CD4-positive, alpha-beta T cell (primary cell): ENCODE results near the gene TST. TPM values are rescaled to one million over a fixed set of nuclear protein-coding genes. Genes with fewer than 3 reads are reported as not detected.

Experiments used
- ATAC-seq: fragments of 200-7000 bp; cut with Tn5 transposase; one replicate; pipeline ENCODE4 v1.10.0; 2022; ENCODE audit warnings: mild to moderate bottlenecking; ENCODE audit not compliant: poor library complexity
- CTCF ChIA-PET: fragments of 350-600 bp; sonication (Branson Sonifier 250); formaldehyde crosslinking; loops from one replicate; lab custom pipeline; 2021; ENCODE audit warnings: antibody characterized with exemption, inconsistent platforms; lab: Charles Lee
- POLR2A ChIA-PET: fragments of 350-600 bp; sonication (Branson Sonifier 250); formaldehyde crosslinking; loops from one replicate; lab custom pipeline; 2021; ENCODE audit warnings: antibody characterized with exemption, inconsistent platforms; lab: Charles Lee
- DNase-seq, 14 experiments: peaks; one replicate each; pipeline ENCODE4 v3.0.0-alpha.2; 2013 to 2020; ENCODE audit warnings: mixed read lengths in 2 of 14
- H3K27ac ChIP-seq, 2 donors: one replicate each; pipeline versions ENCODE4 v1.5.1 to v1.7.0; 2013; ENCODE audit warnings: low read length in 2 of 2, low read depth in 1 of 2, mild to moderate bottlenecking in 1 of 2
- H3K27me3 ChIP-seq, 2 experiments: 1 replicate in 1 of 2; 2 replicates in 1 of 2; pipeline versions ENCODE4 v1.6.1 to v1.7.0; 2013; ENCODE audit warnings: low read length in 2 of 2, control low read depth in 1 of 2, mild to moderate bottlenecking in 1 of 2, moderate library complexity in 1 of 2; ENCODE audit not compliant: insufficient read depth in 2 of 2, control insufficient read depth in 1 of 2
- H3K36me3 ChIP-seq: one replicate; pipeline ENCODE4 v1.6.1; 2013; ENCODE audit warnings: low read length, control low read depth; ENCODE audit not compliant: insufficient read depth
- H3K4me1 ChIP-seq: one replicate; pipeline ENCODE4 v1.6.1; 2013; ENCODE audit warnings: low read length, control low read depth; ENCODE audit not compliant: insufficient read depth
- H3K4me3 ChIP-seq: one replicate; pipeline ENCODE4 v1.5.1; 2013; ENCODE audit warnings: mild to moderate bottlenecking, low read length, moderate library complexity
- H3K9me3 ChIP-seq, 2 experiments: 1 replicate in 1 of 2; 2 replicates in 1 of 2; pipeline versions ENCODE4 v1.6.1 to v1.7.0; 2013; ENCODE audit warnings: low read length in 2 of 2, mild to moderate bottlenecking in 2 of 2, control low read depth in 1 of 2, moderate library complexity in 1 of 2; ENCODE audit not compliant: control insufficient read depth in 1 of 2, insufficient read depth in 1 of 2
- H3K27ac Mint-ChIP-seq: one replicate; pipeline ENCODE4 v1.8.0; 2020; ENCODE audit warnings: mixed read lengths
- H3K27me3 Mint-ChIP-seq: one replicate; pipeline ENCODE4 v1.8.0; 2021; ENCODE audit warnings: mixed read lengths
- H3K36me3 Mint-ChIP-seq: one replicate; pipeline ENCODE4 v1.8.0; 2021; ENCODE audit warnings: low read depth, mixed read lengths
- H3K4me1 Mint-ChIP-seq: one replicate; pipeline ENCODE4 v1.8.0; 2021; ENCODE audit warnings: low read depth, mixed read lengths
- H3K4me3 Mint-ChIP-seq: one replicate; pipeline ENCODE4 v1.8.0; 2020; ENCODE audit warnings: mild to moderate bottlenecking, mixed read lengths
- H3K9me3 Mint-ChIP-seq: one replicate; pipeline ENCODE4 v1.8.0; 2020; ENCODE audit warnings: mixed read lengths
- CTCF ChIP-seq: fragments of 200-600 bp; IDR thresholded peaks from one replicate; pipeline ENCODE4 v1.8.0; 2022; ENCODE audit warnings: antibody characterized with exemption, mild to moderate bottlenecking
- intact Hi-C, 2 experiments: fragments of 100-400 bp; cut with DNase I in 1 of 2; cut with micrococcal nuclease in 1 of 2; formaldehyde crosslinking; loops; one replicate each; pipeline versions ENCODE4 v1.15.1 to v1.9.0; 2023 to 2025; cut with DNase I, micrococcal nuclease
- total RNA-seq, 174 experiments: library from RNA in 2 of 174; stranded (reverse) in 2 of 174; gene quantifications; one replicate each; pipeline ENCODE4 v1.2.3 and lab custom pipeline; 2021 to 2026

The TST gene
- total RNA-seq, 2 experiments from 2014 or later, result not detected

DNA sequence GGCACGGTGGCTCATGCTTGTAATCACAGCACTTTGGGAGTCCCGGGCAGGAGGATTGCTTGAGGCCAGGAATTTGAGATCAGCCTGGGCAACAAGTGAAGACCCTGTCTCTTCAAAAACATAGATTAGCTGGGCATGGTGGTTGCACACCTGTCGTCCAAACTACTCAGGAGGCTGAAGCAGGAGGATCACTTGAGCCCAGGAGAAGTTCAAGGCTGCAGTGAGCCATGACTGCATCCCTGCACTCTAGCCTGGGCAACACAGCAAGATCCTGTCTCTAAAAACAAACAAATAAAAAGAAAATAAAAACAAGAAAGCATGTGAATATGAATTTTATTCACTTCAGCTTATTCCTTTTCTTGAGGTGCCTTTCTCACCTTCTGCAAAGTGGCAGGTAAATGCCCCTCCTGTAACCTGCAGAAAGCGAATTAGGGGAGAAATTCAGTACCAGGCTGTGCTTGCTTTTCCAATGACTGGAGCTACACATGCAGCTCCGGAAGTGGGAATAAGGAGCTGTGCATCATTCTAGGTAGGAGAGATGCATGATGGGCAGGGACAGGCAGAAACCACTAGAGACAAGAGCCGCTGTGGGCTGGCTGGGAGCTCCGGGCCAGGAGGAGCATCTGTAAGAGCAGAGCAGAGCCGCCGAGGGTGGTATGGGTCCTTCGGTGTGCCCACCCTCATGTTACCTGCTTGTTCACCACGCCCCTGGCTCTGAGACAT is 17.6 kb upstream of the TST start:
- Histone ChIP-seq H3K27ac (no peak overlapping the region), H3K9me3 (peaks cover 0 to 6% of the 10 kb centered on the region in 2 experiments), H3K4me1 (no peaks in the 10 kb centered on the region), H3K27me3 (peaks cover 0 to 4% of the 10 kb centered on the region in 2 experiments), H3K36me3 (no peaks in the 10 kb centered on the region), H3K4me3 (no peak overlapping the region)
- no peak overlapping the region for H3K4me3 Mint-ChIP-seq
- ATAC-seq (no peak), DNase-seq (no peak)
- peaks cover 19% of the 10 kb centered on the region for H3K27me3 Mint-ChIP-seq
- H3K4me1 Mint-ChIP-seq, result no peaks in the 10 kb centered on the region
- H3K27ac Mint-ChIP-seq, result no peak overlapping the region
- intact Hi-C loops, result no loop called here
- ChIA-PET CTCF (interaction anchor here (1.1 kb wide), 1 partner anchor 15 kb away, joined by 3 read pairs; no protein-coding TSS in a partner anchor), POLR2A (no interaction called here)
- H3K9me3 Mint-ChIP-seq, result no peaks in the 10 kb centered on the region
- H3K36me3 Mint-ChIP-seq, result no peaks in the 10 kb centered on the region
- no peak for TF ChIP-seq CTCF

- POLR2A ChIA-PET, result no interaction called here
- H3K36me3 ChIP-seq, result no peaks in the 10 kb centered on the region
- Mint-ChIP-seq H3K4me3 (no peak overlapping the region), H3K9me3 (no peaks in the 10 kb centered on the region), H3K36me3 (no peaks in the 10 kb centered on the region), H3K27ac (no peak overlapping the region), H3K4me1 (no peaks in the 10 kb centered on the region), H3K27me3 (peaks cover 19% of the 10 kb centered on the region)
- no peak overlapping the region for H3K4me3 ChIP-seq
- H3K27me3 ChIP-seq, result peaks cover 0 to 4% of the 10 kb centered on the region in 2 experiments
- DNase-seq (no peak), ATAC-seq (no peak)
- CTCF ChIA-PET, result no interaction called here
- no peaks in the 10 kb centered on the region for H3K4me1 ChIP-seq
- H3K27ac ChIP-seq, result no peak overlapping the region
- no peak for TF ChIP-seq CTCF
- H3K9me3 ChIP-seq, result peaks cover 0 to 6% of the 10 kb centered on the region in 2 experiments
- intact Hi-C loops, result no loop called here
Observed at GRCh38 chr22:37033605-37034430, 14.6 kb upstream of the TST start.

- Histone ChIP-seq H3K27me3 (peaks cover 0 to 4% of the 10 kb centered on the region in 2 experiments), H3K4me1 (no peaks in the 10 kb centered on the region), H3K36me3 (no peaks in the 10 kb centered on the region), H3K9me3 (peaks cover 0 to 6% of the 10 kb centered on the region in 2 experiments), H3K4me3 (no peak overlapping the region), H3K27ac (no peak overlapping the region)
- H3K4me1 Mint-ChIP-seq, result no peaks in the 10 kb centered on the region
- TF ChIP-seq CTCF, result no peak
- intact Hi-C loops, result no loop called here
- H3K27me3 Mint-ChIP-seq, result peaks cover 18% of the 10 kb centered on the region
- H3K4me3 Mint-ChIP-seq, result no peak overlapping the region
- DNase-seq (no peak), ATAC-seq (no peak)
- H3K36me3 Mint-ChIP-seq, result no peaks in the 10 kb centered on the region
- H3K9me3 Mint-ChIP-seq, result no peaks in the 10 kb centered on the region
- ChIA-PET POLR2A (no interaction called here), CTCF (interaction anchor here (1.4 kb wide), 1 partner anchor 11 kb away, joined by 3 read pairs; no protein-coding TSS in a partner anchor)
- H3K27ac Mint-ChIP-seq, result no peak overlapping the region
Observed at GRCh38 chr22:37032535-37033460, 13.6 kb upstream of the TST start.
